Heart left ventricle (tissue), 16 donors: ENCODE data around the gene IER3. TPM values are rescaled to one million over a fixed set of nuclear protein-coding genes. Genes with fewer than 3 reads are reported as not detected.

Experiments used
- ATAC-seq, 4 donors: fragments of 200-7000 bp; cut with Tn5 transposase; one replicate each; pipeline ENCODE4 v1.9.1; 2020 to 2022; ENCODE audit warnings: moderate library complexity in 4 of 4, mild to moderate bottlenecking in 3 of 4, moderate number of reproducible peaks in 1 of 4
- DNase-seq, 5 donors: peaks; one replicate each; pipeline ENCODE4 v3.0.0-alpha.2; 2020
- H3K27ac ChIP-seq, 12 donors: fragments of 200-600 bp; sonication (generic) in 4 of 12; one replicate each; pipeline versions ENCODE4 v1.5.0 to v1.8.0; 2016 to 2022; ENCODE audit warnings: mild to moderate bottlenecking in 2 of 12
- H3K27me3 ChIP-seq, 9 donors: fragments of 200-600 bp; sonication (generic) in 2 of 9; one replicate each; pipeline versions ENCODE4 v1.5.1 to v1.8.0; 2016 to 2022; ENCODE audit warnings: mild to moderate bottlenecking in 3 of 9
- H3K36me3 ChIP-seq, 9 donors: fragments of 200-600 bp; sonication (generic) in 2 of 9; one replicate each; pipeline versions ENCODE4 v1.5.0 to v1.8.0; 2018 to 2022; ENCODE audit warnings: mild to moderate bottlenecking in 2 of 9
- H3K4me1 ChIP-seq, 12 donors: fragments of 200-600 bp; sonication (generic) in 4 of 12; one replicate each; pipeline versions ENCODE4 v1.5.0 to v1.8.0; 2016 to 2022; ENCODE audit warnings: mild to moderate bottlenecking in 3 of 12
- H3K4me3 ChIP-seq, 12 donors: fragments of 200-600 bp; sonication (generic) in 4 of 12; one replicate each; pipeline versions ENCODE4 v1.5.0 to v1.8.0; 2017 to 2022; ENCODE audit warnings: mild to moderate bottlenecking in 9 of 12, moderate library complexity in 4 of 12
- H3K9me3 ChIP-seq, 12 donors: fragments of 200-600 bp; sonication (generic) in 4 of 12; one replicate each; pipeline versions ENCODE4 v1.5.0 to v1.8.0; 2016 to 2022; ENCODE audit warnings: mild to moderate bottlenecking in 1 of 12
- CTCF ChIP-seq, 12 donors: fragments of 200-600 bp; sonication (generic) in 4 of 12; IDR thresholded peaks; one replicate each; pipeline versions ENCODE4 v1.5.0 to v1.8.0; 2018 to 2022; ENCODE audit warnings: antibody characterized with exemption in 12 of 12, mild to moderate bottlenecking in 5 of 12
- POLR2A ChIP-seq, 2 donors: fragments of 450-650 bp; IDR thresholded peaks; one replicate each; pipeline ENCODE4 v1.6.1; 2017; ENCODE audit warnings: antibody characterized with exemption in 2 of 2, mild to moderate bottlenecking in 2 of 2, moderate library complexity in 2 of 2
- WGBS, 4 donors: extraction: QIAGEN DNeasy Blood & Tissue Kit in 2 of 4; methylation state at CpG; one replicate each; pipeline versions ENCODE4 v1.1.5 to v1.1.7; 2013 to 2018; 5-methylcytosine and 5-hydroxymethylcytosine counted together
- intact Hi-C, 10 donors: fragments of 100-400 bp; cut with DNase I; formaldehyde crosslinking; loops; one replicate each; pipeline versions ENCODE4 v1.11.1 to v1.14.2; 2022
- polyA plus RNA-seq, 2 donors: library from polyadenylated mRNA; stranded (reverse); fragments of 200-250 nt; gene quantifications; one replicate each; pipeline ENCODE4 v1.2.3, GENCODE V29; 2013
- total RNA-seq, 9 donors: library from RNA; depleted of rRNA in 2 of 9; stranded (reverse); fragments of >200 nt in 2 of 9; fragmentation: NEBNext Ultra II Directional in 3 of 9; extraction: Animal tissue kit (Norgen Biotek cat#: 25700) in 3 of 9; gene quantifications; one replicate each; pipeline versions ENCODE4 v1.1.0 to v1.2.4, GENCODE V29; 2016 to 2023
- donor health status: ischemic (EF 13 %, LVEDD 7.1; RV severe dilation, severe dysfunction).
- donor health status: healthy with polysubstance abuse.
- donor health status: DM: no; HTN: yes; CAD: no.
- donor health status: DM: no; HTN: no; CAD: no.
- donor health status: ischemic (EF 25% LVEDD 6.9; RV normal size, moderate dysfunction).
- donor health status: ischemic (EF 25% LVEDD 5.7; RV mildly dilated, moderate dysfunction).
- donor health status: healthy.
- donor health status: DM: yes; HTN: yes; CAD: no.
- donor health status: ischemic (EF 35%, LVEDD 5.7; RV mildly dilated, moderate dysfunction).
- donor health status: nonischemic (EF 11% LVEDD 7.7; RV severe dilation, severe dysfunction).
- donor health status: DM: yes; HTN: yes; CAD: no.
- donor health status: PGD.
- donor health status: ischemic (EF 29% LVEDD 5.4; RV normal size, mild dysfunction).
- donor health status: nonischemic (EF 23%, LVEDD 6.1; RV moderate dilation, normal function).

IER3 gene
- total and polyA plus RNA-seq, 11 donors: 8.7 to 127 (median 69.8) TPM

- H3K4me1 ChIP-seq: peaks cover 0 to 40% (median 30%) of the 10 kb centered on the region in 12 donors
- H3K4me3 ChIP-seq: peak within 1 kb of the TSS; percentile 45 to 93 (median 73)
- intact Hi-C loops: loop anchor here in 3 of 10 donors (1.0 to 2.0 kb wide), 2 partner anchors 26 to 102 kb away; no protein-coding TSS in a partner anchor
- ATAC-seq: peak; percentile 83 to 91 (median 87)
- H3K9me3 ChIP-seq: no peaks in the 10 kb centered on the region
- TF ChIP-seq CTCF (IDR thresholded peaks at IDR 0.05) (peak in 10 of 12 donors; percentile 4 to 50 (median 36)), POLR2A (IDR thresholded peaks at IDR 0.05) (peak; percentile 25 to 87)
- no peaks in the 10 kb centered on the region for H3K27me3 ChIP-seq
- DNase-seq: peak; percentile 100
- H3K27ac ChIP-seq: peak within 1 kb of the TSS; percentile 80 to 97 (median 91)
- peaks cover 0 to 34% (median 27%) of the 10 kb centered on the region in 9 donors for H3K36me3 ChIP-seq
- 0% methylated on average over 36 to 48 of the region's 48 CpGs for whole genome bisulfite sequencing, 4 donors
Observed at GRCh38 chr6:30717129-30717844, 27.1 kb downstream of the IER3 start, which contains the start of gene MDC1. MDC1 (minus strand) TSS chr6:30717281; CDS start chr6:30715175, 2,106 bp downstream.

DNA sequence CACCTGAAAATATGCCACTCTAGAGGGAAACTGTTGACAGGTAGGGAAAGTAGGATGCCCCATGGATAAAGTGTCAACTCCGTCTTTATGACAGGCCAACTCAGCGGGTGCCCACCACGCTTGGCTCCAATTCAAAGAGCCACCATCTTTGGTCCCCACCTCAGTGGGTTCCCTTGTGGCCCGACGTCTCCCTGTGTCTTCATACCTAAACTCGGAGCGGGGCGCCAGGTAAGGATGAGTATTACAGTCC, 27.5 kb downstream of the IER3 start:
- intact Hi-C loops: loop anchor here in 3 of 10 donors (1.0 to 2.0 kb wide), 2 partner anchors 26 to 102 kb away; no protein-coding TSS in a partner anchor
- 2 to 5% (median 4%) methylated on average over 7 to 8 of the region's 8 CpGs for WGBS, 4 donors
- no peaks in the 10 kb centered on the region for H3K9me3 ChIP-seq
- ATAC-seq: no peak
- peaks cover 0 to 36% (median 25%) of the 10 kb centered on the region in 12 donors for H3K4me1 ChIP-seq
- H3K4me3 ChIP-seq: peak overlapping the region; percentile 45 to 93 (median 73)
- peak overlapping the region; percentile 62 to 97 (median 90) for H3K27ac ChIP-seq
- TF ChIP-seq CTCF (IDR thresholded peaks at IDR 0.05): no peak
- TF ChIP-seq POLR2A (IDR thresholded peaks at IDR 0.05): no peak
- no peak for DNase-seq
- H3K36me3 ChIP-seq: peaks cover 0 to 36% (median 30%) of the 10 kb centered on the region in 9 donors
- no peaks in the 10 kb centered on the region for H3K27me3 ChIP-seq

DNA sequence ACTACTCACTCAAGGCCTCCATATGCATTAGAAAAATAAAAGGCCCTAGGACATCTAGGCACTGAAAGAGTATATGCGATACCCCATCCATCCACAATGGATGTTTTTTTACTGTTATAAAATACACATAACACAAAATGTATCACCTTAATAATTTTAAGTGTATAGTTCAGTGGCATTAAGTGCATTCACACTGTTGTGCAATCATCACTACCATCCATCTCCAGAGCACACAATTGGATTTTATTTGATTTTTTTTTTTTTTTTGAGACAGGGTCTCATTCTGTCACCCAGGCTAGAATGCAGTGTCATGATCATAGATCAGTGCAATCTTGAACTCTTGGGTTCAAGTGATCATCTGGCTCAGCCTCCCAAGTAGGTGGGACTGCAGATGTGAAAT, 30.1 kb downstream of the IER3 start:
- peaks cover 0 to 61% (median 52%) of the 10 kb centered on the region in 9 donors for H3K36me3 ChIP-seq
- H3K27me3 ChIP-seq: no peaks in the 10 kb centered on the region
- peaks cover 0 to 28% (median 19%) of the 10 kb centered on the region in 12 donors for H3K4me1 ChIP-seq
- H3K4me3 ChIP-seq: no peak overlapping the region
- no peak overlapping the region for H3K27ac ChIP-seq
- H3K9me3 ChIP-seq: no peaks in the 10 kb centered on the region
- ATAC-seq (no peak), DNase-seq (no peak)
- intact Hi-C loops: loop anchor here in 1 of 10 donors (2.0 kb wide), 1 partner anchor 23 kb away; the partner anchor contains the start of gene NRM
- no peak for TF ChIP-seq CTCF (IDR thresholded peaks at IDR 0.05)
- no peak for TF ChIP-seq POLR2A (IDR thresholded peaks at IDR 0.05)
- 93 to 100% (median 98%) methylated on average over 1 of the region's 1 CpG for WGBS, 4 donors

GRCh38 chr6:30712441-30712945, 31.9 kb downstream of the IER3 start:
- H3K4me3 ChIP-seq: no peak overlapping the region
- no peak overlapping the region for H3K27ac ChIP-seq
- no peak for ATAC-seq
- DNase-seq: no peak
- H3K27me3 ChIP-seq: no peaks in the 10 kb centered on the region
- no peak for TF ChIP-seq CTCF (IDR thresholded peaks at IDR 0.05)
- no peak for TF ChIP-seq POLR2A (IDR thresholded peaks at IDR 0.05)
- WGBS, 4 donors: 65 to 73% (median 68%) methylated on average over 7 of the region's 7 CpGs
- H3K36me3 ChIP-seq: peaks cover 0 to 79% (median 67%) of the 10 kb centered on the region in 9 donors
- no peaks in the 10 kb centered on the region for H3K9me3 ChIP-seq
- intact Hi-C loops: no loop called here
- H3K4me1 ChIP-seq: peaks cover 0 to 12% (median 6%) of the 10 kb centered on the region in 12 donors
